ENCODE measurements around the gene DFFB.
A peak's percentile ranks its signal among the peaks of the same experiment; 100 is the strongest.

Gene DFFB

GRCh38 chr1:3831689-3832088 is 25.6 kb upstream of the DFFB start:
- no peak for DNase-seq (ENCODE audit: low spot score)

- no peak for DNase-seq (ENCODE audit: low spot score)
These were observed 22.6 kb upstream of the DFFB start for GRCh38 chr1:3834701-3835100.

DNA sequence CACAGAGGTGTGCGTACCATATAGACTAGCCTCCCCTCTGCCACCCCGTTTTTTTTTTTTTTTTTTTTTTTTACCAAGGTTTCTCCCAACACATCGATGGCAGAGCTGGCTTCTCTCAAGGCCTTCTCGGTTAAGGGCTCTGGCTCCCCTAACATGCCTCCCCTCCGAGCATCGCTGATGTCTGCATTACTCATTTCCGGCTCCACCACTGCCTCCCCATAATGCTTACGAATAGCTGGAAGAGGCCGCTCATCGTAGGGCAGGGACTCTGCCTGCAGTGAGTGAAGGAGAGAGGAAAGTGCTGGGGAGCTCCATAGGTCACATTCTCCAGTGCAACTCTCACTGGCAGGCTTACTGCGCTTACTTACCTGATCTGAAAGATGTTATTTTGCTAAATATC is 20.9 kb upstream of the DFFB start:
- DNase-seq (ENCODE audit: low spot score): no peak

- DNase-seq (ENCODE audit: low spot score): no peak
These were observed 20.1 kb upstream of the DFFB start for GRCh38 chr1:3837200-3837599.

DNA sequence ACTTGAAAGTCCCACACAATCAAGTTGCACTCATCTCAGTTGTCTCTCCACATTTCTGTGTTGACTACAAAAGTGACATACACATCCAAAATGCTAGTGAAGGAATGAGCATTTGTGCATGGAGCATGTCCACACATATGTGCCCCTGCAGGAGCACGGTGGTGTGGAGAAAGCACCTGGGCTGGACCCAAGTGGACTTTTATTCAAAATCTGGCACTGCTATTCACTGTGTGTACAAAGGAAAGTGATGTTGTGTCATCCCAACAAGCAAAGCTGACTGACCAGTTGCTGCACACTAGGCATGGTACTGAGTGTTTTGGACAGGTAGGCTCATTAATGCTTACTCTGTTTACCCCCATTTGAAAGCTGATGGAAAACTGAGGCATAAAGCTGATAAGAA is 19.6 kb upstream of the DFFB start:
- no peak for DNase-seq (ENCODE audit: low spot score)

DNA sequence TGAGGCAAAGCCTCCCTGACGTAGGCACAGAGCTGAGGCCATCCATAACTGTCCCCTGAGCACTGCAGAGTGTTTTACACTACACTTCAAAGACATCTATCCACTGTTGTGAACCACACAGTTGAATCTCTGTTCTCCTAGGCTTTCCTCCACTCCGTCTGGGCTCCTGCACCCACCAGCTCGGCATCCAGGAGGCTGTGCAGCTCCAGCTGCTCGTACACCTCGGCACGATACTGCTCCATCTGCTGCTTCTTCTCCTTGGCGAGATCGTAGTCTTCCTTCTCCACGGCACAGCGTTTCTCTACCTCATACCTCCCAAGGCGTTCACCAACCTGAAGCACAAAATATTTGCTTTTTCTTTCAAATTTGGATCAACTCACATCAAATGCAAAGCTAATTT is 18.5 kb upstream of the DFFB start:
- DNase-seq (ENCODE audit: low spot score): no peak

DNA sequence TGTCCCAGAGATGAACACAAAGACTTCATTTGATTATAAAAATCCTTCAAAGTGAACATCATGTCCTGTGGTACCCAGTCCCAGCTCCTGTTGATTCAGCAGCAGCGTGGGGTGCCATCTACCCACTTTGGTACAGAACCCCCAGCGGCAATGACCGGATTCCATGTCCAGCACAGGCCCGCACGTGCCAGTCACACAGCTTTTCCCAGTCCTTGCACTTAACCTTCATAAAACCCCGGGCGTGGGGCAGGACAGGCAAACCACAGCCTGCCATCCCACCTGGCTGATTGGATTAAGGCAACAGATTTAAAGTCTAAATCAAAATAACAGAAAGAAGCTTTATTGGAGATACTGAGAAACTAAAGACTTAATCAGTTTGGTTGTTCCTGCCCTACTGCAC is 15.8 kb upstream of the DFFB start:
- DNase-seq (ENCODE audit: low spot score): no peak

DNA sequence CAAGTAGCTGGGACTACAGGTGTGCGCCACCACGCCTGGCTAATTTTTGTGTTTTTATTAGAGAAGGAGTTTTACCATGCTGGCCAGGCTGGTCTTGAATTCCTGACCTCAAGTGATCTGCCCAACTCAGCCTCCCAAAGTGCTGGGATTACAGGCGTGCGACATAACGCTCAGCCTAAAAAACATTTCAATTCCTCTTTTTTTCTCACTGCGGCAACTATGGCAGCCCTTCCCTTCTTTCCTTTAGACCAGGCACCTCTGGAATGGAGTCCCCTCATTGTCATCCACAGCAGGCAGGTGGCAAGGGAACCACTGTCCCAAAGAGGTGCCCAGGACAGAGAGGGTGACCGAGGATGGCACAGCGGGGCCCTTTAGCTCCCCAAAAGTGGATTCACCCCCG is 14.4 kb upstream of the DFFB start:
- DNase-seq (ENCODE audit: low spot score): no peak

DNA sequence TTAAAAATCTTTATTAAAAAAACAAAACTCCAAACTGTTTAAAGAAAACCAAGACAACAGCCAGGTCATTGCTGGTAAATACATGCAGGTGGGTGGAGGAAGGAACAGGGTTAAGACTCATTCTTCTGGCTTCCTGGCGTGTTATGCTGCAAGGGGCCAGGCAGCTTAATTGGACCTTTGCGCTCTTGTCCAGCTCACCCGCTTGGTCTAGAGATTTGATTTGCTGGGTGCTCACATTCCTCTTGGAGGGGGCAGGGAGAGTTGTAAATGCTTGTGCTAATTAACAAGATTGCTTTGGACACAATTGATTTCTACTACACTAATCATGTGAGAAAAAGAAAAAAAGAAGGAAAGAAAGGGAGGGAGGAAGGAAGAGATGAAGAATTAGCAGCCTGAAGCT is 10.7 kb upstream of the DFFB start:
- DNase-seq (ENCODE audit: low spot score): no peak

- no peak for DNase-seq (ENCODE audit: low spot score)
These were observed 10.2 kb upstream of the DFFB start for GRCh38 chr1:3847081-3847480.

GRCh38 chr1:3850857-3851256 is 6.4 kb upstream of the DFFB start:
- DNase-seq (ENCODE audit: low spot score): no peak

DNA sequence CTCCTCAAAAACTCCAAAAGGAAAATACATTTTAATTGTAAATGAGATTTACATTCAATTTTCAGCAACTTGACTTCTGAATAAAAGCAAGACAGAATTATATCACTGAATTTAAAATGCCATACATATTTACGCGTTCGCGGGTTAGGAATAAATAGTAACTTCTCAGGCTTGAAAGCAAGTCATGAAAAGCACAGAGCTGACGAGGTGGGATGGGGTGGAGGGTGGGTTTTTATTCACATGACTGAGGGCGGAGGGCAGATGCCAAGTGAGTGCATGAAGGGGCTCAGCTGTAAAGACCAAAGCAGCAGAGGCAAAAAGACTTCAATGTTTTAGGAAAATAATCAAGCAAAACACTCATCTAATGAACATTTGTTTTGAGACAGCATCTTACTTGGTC is 6.0 kb upstream of the DFFB start:
- no peak for DNase-seq (ENCODE audit: low spot score)

DNA sequence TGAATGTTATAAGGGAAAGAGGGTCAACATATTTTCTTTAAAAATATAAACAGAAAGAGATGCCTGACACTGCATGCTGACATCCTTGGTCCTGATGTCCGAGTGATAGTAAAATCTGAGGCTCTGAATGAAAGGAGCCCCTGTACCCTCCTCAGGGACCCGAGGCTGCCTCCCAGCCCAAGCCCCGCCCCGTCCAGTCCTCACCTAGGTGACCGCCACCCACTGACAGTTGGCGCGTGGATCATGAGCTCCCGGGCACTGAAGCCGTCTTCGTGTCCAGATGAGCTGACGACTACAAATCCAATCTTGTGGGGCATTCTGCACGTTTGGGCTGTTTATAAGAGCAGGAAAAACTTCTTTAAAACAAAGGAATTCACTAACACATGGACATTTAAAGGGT is 5.2 kb upstream of the DFFB start:
- DNase-seq (ENCODE audit: low spot score): no peak

DNA sequence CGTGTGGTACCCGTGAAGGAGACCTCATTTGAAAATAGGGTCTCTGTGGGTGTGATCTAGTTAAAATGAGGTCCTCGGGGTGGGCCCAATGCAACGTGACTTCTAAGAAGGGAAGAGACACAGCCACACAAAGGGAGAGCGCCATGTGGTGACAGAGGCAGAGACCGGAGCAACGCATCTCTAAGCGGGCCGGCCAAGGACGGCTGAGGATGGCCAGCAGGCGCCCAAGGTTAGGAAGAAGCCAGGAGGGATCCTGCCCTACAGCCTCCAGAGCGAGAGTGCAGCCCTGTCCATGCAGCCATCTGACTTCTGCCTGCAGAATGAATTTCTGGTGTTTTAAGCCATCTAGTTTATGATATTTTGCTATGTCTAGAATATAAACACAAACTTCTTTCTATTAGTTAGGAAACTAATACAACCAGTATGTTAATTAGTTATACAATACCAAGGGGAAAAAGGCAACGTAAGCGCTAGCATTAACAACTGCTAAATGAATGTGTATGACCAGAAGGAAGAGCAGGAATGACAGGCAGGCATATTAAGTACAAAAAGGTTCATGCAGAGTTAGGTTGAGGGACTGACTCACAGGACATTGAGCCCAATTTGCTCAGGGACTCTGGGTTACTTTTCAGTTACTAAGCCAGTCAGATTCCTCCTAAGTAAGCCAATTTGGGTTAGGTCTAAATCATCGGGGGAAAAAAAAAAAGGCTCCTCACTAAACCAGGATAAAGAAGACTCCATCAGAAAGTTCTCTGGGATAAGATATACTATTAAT is 4.4 kb upstream of the DFFB start:
- DNase-seq (ENCODE audit: low spot score): no peak

GRCh38 chr1:3857791-3858129 is 484 bp downstream of the DFFB start:
- no peak for DNase-seq (ENCODE audit: low spot score)

DNA sequence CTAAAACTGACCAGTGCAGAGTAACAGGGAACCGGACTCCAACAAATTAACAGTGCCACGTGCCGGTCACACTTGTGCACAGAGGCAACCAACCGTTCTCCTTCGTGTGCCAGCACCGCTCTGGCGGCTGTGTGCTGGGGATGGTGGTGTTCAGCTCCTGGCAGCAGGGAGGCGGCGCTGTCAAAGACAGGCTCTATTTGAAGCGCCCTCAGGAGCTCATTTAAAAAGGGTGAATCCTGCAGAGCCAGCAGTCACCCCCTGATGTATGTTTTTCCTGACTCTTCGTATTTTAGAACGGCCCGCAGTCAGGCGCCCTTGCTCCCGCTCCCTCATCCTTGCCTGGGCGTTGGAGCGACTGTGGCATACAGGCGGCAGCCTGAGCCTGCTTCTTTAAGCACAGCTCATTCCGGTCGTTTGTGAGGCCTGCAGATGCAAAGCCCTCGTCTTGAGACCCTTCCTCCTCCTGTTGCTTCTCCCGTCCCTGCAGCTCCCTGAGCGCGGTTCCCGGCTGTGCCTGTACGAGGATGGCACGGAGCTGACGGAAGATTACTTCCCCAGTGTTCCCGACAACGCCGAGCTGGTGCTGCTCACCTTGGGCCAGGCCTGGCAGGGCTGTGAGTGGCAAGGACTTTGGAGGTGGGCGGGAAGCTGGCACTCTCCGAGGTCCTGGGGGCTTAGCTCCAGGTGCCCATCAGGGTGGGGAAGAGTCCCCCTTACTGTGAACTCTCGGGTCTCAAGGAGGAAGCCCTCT is 1.1 kb downstream of the DFFB start:
- peak; percentile 68 for DNase-seq (ENCODE audit: low spot score)

- peak; percentile 58 for DNase-seq (ENCODE audit: low spot score)
These were observed 6.1 kb downstream of the DFFB start for GRCh38 chr1:3863231-3863935.

GRCh38 chr1:3864884-3865283 is 7.6 kb downstream of the DFFB start:
- no peak for DNase-seq (ENCODE audit: low spot score)

DNA sequence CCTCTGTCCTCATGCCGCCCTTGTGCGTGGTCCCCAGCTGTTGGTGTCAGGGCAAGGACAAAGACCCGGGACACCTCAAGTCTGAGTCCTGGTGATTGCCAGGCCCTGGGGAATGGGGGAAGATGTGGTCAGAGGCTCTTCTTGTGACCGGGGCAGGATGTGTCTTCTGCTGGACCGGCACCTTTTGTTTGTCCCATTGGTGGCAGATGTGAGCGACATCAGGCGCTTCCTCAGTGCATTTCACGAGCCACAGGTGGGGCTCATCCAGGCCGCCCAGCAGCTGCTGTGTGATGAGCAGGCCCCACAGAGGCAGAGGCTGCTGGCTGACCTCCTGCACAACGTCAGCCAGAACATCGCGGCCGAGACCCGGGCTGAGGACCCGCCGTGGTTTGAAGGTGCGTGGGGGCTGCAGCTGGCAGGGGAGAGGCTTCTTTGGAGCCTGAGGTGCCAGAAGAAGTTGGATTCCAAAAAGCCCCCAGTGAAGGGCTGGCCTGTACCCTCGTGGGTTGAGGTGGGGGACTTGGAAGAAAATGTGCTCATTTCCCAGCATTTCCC is 8.4 kb downstream of the DFFB start:
- DNase-seq (ENCODE audit: low spot score): no peak

DNA sequence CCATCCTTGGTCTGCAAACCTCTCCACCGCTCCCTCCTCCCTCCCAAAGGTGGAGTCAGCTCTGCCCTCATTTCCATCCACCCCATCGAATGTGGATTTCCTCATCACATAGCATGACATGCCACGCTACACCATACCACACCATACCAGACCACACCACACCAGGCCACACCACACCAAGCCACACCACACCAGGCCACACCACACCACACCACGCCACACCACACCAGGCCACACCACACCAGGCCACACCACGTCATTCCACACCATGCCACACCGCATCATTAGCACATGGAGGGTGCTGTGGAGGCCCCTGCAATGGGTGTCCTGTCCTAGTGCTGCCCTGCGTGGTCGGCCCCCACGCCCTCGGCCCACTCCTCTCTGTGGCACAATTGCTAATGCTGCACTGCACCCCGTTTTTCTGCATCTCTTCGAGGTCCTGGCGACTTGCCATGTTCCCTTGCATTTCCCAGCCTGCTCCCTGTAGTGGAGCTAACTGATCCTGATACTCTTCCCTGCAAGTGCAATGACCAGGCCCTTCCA is 11.3 kb downstream of the DFFB start:
- no peak for DNase-seq (ENCODE audit: low spot score)

DNA sequence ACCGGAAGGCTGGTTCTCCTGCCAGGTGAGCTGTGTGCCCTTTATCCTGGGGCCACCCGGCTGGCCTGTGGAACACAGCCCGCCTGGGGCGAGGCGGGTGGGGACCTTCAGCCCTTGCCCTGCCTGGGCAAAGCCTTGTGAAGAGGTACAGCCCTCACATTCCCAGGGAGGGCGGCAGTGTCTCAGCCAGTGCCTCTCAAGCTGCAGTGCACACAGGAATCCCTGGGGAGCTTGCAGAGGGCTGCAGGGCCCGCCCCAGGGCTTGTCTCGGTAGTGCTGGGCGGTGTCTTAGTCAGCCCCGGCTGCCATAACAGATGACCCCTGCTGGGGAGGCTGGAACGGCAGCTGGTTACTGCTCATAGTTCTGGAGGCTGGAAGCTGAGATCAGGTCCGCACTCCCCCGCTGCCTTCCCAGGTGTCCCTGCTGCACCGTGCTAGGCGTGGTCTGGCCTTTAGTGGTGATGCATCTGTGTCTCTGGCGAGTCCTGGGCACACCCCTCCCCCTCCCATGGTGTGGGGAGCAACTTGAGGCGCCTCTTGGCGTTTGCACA is 12.6 kb downstream of the DFFB start:
- DNase-seq (ENCODE audit: low spot score): no peak

DNA sequence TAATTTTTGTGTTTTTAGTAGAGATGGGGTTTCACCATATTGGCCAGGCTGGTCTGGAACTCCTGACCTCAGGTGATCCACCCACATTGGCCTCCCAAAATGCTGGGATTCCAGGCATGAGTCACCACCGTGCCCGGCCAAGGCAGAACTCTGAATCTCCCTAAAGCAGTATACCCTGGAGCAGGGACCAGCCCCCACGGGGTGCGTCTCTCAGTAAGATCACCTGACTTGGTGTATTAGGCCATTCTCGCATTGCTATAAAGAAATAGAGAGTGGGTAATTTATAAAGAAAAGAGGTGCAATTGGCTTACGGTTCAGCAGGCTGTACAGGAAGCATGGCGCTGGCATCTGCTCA is 14.2 kb downstream of the DFFB start:
- no peak for DNase-seq (ENCODE audit: low spot score)

Measured in putamen (tissue), 1 donor.